Stimulated activated CD4-positive, alpha-beta T cell treated with anti-CD3 and anti-CD28 coated beads, TNF-alpha, amount 100 ng/mL, for 24 hours (primary cell): ENCODE measurements around the gene PPP4R1.

Source experiments
- DNase-seq, 3 experiments: peaks; one replicate each; pipeline ENCODE4 v3.0.0-alpha.2; 2020; ENCODE audit warnings: low read depth in 3 of 3

Gene PPP4R1

DNA sequence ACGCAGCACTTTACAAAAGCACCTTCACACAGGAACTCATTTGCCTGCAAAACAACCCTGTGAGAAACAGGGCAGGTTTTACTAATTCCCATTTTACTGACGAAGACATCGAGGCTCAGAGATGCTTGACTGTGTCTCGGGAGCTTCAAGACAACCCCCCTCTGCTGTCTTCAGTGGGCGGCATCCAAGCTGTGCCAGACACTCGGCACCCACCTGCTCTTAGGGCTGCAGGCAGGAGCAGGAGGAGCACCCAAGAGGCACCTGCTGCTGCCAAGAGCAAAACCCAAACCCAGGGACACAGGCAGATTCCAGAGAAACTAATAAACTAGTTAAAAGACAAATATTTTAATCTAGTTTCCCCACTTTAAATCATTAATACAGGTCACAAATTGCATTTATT, 67.9 kb downstream of the PPP4R1 start:
- DNase-seq, result no peak

- DNase-seq, result no peak
Measured at GRCh38 chr18:9545029-9545428, 69.3 kb downstream of the PPP4R1 start.

DNA sequence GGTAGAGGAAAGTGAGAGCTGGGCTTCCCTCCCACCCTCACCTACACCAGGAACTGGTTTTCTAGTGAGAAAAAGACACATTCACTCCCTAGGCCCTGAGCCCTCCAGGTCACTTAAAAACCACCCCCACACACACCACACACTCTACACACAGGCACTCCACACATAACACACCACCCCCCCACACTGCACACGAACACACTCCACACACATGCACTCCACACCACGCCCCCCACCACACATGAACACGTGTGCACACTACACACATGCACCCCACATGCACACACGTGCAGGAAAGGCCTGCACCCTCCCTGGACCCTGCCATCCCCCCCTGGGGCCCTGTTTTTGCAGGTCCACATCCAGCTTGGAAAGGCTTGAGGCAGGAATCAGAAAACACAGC, 71.4 kb downstream of the PPP4R1 start:
- no peak for DNase-seq

GRCh38 chr18:9539938-9540337, 74.4 kb downstream of the PPP4R1 start:
- DNase-seq, result no peak

GRCh38 chr18:9539283-9539682, 75.1 kb downstream of the PPP4R1 start:
- no peak for DNase-seq

- no peak for DNase-seq
Measured at GRCh38 chr18:9537677-9538076, 76.7 kb downstream of the PPP4R1 start.

- no peak for DNase-seq
Measured at GRCh38 chr18:9536354-9537152, 77.8 kb downstream of the PPP4R1 start.

DNA sequence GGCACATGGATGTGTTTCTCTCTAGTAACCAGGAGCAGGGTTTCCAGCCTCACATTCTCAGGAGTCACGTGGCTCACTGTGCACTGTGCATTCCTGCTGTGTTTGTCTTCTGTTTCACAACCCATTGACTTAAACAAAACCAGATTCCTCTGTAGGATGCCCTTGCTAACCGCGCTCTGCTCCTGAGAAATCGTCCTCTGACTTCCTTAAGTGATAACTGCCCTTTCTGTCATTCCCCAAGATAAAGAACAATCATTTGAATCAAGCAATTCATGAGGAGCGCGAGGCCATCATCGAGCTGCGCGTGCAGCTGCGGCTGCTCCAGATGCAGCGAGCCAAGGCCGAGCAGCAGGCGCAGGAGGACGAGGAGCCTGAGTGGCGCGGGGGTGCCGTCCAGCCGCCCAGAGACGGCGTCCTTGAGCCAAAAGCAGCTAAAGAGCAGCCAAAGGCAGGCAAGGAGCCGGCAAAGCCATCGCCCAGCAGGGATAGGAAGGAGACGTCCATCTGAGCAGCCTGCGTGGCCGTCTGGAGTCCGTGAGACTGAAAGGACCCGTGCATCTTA, 78.8 kb downstream of the PPP4R1 start:
- DNase-seq, result no peak

DNA sequence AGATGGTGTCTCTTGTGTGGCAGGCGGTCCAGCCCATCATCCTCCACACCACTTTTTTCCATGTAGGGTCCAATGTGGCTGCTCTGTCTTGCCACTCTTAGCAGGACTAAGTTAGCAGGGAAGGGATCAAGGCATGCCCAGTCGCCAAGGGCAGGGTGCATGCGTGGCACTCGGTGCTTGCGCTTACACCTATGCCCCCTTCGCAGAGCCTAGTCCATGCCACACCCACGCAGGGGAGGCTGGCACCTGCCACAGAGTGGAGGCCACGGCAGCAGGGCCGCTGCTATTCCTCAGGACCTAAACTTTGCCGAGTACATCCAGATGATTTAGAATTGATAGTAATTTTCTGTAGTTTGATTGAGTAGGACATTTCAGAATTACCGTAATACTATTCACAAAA, 79.5 kb downstream of the PPP4R1 start:
- DNase-seq, result no peak

DNA sequence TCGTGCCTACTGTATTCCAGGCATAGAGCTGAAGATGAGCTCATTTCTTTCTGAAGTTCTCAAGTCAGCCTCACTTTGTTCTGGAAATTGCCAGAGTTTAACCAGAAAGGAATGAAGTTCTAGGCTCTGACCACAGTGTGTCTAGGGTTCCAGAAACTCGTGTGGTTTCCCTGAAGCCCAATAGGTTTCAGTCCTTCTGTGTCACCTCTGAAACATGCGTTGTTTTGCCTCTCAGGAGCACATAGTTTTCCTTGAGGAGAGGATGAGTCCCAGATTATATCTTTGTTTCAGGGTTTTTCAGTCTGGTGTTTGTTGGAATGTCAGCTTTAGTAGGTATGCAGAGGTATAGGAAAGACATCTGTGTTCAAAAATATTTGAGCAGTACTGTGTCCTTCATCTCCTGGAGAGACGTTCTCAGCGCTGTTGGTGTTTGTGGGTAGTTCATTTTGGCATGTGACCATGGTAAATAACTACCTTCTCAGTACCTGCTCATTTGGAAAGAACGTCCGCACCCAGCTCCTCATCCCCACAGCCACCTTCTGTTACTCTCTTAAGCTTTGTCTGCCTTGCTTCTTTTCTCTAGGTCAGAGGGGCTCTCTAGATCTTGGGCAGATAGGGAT, 82.5 kb downstream of the PPP4R1 start:
- no peak for DNase-seq

DNA sequence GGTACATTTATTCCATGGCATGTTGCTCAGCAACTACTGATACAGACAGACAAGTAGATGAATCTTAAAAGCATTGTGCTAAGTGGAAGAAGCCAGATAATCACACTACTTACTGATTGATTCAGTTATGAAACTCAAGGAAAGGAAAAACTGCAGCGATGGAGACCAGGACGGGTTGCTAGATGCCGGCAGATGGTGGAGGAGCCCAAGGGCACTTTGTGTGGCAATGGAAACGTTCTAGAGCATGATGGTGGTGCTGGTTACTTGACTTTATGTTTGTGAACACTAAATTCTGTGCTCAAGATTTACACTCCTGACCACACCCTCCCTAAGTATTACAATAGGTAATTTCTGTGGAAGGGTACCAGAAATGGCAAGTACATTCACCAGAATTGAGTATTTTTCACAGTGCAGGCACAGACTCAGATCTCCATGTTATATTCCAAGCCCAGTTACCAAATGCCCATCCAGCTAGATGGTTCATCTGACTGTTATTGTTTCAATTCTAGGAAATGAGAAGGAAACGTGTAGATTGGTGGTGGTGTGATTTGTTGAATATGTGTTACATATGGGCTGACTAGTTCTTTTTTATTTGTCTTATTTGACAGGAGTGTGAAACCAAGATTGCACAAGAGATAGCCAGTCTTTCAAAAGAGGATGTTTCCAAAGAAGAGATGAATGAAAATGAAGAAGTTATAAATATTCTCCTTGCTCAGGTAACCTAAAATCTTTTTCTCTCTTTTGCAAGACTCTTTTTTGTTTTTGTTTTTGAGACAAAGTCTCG, 83.9 kb downstream of the PPP4R1 start:
- DNase-seq, result no peak

DNA sequence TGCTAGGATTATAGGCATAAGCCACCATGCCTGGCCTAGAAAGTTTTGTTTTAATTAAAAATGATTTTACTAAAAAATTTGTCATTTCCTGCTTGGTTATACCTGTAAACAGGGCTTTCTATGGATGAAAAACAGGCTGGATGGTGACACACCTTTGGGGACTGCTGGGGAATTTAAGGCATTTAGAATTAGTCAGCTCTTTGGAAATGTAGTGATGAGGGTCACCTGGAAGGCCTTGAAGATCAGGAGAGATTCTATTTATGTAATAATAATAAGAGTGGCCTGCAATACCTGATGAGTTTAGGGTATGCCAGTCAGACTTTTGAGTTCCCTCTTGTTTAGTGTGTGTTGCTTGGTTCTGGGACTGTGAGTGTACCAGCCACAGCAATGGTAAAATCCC, 87.9 kb downstream of the PPP4R1 start:
- DNase-seq, result no peak

- DNase-seq, result no peak
Measured at GRCh38 chr18:9522952-9523351, 91.4 kb downstream of the PPP4R1 start.

GRCh38 chr18:9521770-9522169, 92.6 kb downstream of the PPP4R1 start:
- no peak for DNase-seq

- DNase-seq, result no peak
Measured at GRCh38 chr18:9520666-9521065, 93.7 kb downstream of the PPP4R1 start.

DNA sequence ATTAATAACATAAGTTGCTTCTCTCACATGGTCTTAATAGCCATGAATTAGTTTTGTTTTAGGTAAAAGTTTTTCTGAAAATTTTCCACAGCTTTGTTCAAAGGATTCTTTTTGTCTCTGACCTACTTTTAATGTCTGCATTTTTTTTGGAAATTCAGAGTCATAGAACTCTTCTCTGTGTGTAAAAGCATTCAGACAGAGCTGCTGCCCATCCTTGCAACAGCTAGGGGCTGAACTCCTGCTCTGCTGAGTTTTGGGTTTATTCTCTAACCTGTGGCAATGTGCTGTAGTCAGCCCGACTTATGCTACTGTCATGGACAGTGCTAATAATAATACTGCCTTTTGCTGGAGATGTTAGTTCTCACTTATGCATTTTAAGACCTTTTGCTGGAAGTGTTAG, 95.0 kb downstream of the PPP4R1 start:
- no peak for DNase-seq

DNA sequence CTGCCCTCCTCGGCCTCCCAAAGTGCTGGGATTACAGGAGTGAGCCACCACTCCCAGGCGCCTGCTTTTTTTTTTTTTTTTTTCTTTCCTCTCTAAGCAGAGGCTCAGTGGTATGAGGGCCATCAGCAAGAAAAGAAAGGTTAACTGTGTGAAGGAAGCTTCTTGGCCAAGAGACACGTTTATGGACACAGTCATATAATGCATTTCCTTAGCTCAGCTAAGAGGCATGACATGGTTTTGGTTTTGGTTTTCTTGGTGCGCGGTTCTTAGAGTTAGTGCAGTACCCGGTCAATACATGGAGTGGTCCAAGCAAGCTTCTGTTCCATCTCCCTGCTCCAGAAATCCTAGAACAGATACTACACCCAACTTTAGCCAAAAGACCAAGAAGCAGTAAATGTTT, 96.5 kb downstream of the PPP4R1 start:
- DNase-seq, result no peak

- DNase-seq, result peak in 1 of 3 experiments; percentile 2
Measured at GRCh38 chr18:9516437-9517064, 97.8 kb downstream of the PPP4R1 start.

DNA sequence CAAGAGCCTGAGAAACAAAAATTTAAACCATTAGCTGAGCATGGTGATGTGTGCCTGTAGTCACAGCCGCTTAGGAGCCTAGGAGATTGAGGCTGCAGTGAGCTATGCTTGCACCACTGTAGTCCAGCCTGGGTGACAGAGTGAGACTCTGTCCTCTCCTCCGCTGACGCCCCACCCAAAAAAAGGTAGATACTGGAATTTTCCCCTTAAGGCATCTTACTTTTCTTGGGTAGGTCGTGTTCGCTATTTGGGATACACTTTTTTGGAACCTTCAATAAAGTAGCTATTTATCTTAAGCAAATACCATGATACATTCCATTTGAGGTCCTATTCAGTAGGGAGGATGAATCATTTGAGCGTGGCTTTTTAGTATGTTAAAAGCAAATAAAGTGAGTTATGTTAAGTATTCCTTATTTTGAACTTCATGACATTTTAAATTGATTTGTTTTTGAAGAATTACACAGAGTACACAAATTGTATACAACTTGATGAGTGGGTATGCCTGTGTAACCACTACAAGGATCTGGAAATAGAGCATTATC, 100.3 kb downstream of the PPP4R1 start:
- DNase-seq, result no peak

- no peak for DNase-seq
Measured at GRCh38 chr18:9508446-9509025, 105.8 kb downstream of the PPP4R1 start.

DNA sequence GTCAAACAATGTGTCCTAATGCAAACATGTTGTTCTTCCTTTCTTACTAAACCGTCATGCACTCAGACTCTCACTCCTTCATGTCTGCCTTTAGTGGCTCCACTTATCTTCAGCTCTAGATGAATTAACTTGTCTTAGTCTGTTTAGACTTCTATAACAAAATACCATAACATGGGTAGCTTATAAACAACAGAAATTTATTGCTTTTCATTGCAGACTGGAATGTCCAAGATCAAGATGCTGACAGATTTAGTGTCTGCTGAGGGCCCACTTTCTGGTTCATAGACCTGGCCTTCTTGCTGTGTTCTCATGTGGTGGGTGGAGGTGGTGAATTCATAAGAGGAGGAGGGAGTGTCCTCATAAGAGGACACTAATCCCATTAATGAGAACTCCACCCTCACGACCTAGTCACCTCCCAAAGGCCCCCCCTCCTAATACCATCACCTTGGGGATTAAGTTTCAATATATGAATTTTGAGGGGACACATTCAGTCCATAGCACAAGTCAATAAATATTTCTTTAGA, 106.7 kb downstream of the PPP4R1 start:
- DNase-seq, result no peak
